GM18526 (cell line): ENCODE measurements around the gene SLC25A52.

Experiments
- POLR2A ChIP-seq: IDR thresholded peaks from 3 replicates; pipeline ENCODE4 v1.6.1; 2011; ENCODE audit not compliant: insufficient read length; ENCODE audit errors: extremely low read depth

The SLC25A52 gene

GRCh38 chr18:31746396-31746795 lies 14.3 kb downstream of the SLC25A52 start:
- TF ChIP-seq POLR2A, result no peak

GRCh38 chr18:31744321-31745067 lies 16.2 kb downstream of the SLC25A52 start:
- no peak for TF ChIP-seq POLR2A

GRCh38 chr18:31741097-31741735 lies 19.5 kb downstream of the SLC25A52 start:
- no peak for TF ChIP-seq POLR2A

GRCh38 chr18:31740180-31740579 lies 20.5 kb downstream of the SLC25A52 start:
- TF ChIP-seq POLR2A, result no peak

GRCh38 chr18:31739651-31740050 lies 21.0 kb downstream of the SLC25A52 start:
- no peak for TF ChIP-seq POLR2A

GRCh38 chr18:31738460-31739407 lies 21.9 kb downstream of the SLC25A52 start:
- TF ChIP-seq POLR2A, result no peak

GRCh38 chr18:31736630-31737029 lies 24.1 kb downstream of the SLC25A52 start:
- TF ChIP-seq POLR2A, result no peak

GRCh38 chr18:31731628-31732027 lies 29.1 kb downstream of the SLC25A52 start:
- TF ChIP-seq POLR2A, result no peak

- TF ChIP-seq POLR2A, result no peak
Measured at GRCh38 chr18:31723990-31724711, 36.5 kb downstream of the SLC25A52 start.

GRCh38 chr18:31723639-31723989 lies 37.1 kb downstream of the SLC25A52 start:
- no peak for TF ChIP-seq POLR2A

- TF ChIP-seq POLR2A, result no peak
Measured at GRCh38 chr18:31722369-31722957, 38.2 kb downstream of the SLC25A52 start.

- no peak for TF ChIP-seq POLR2A
Measured at GRCh38 chr18:31721601-31722000, 39.1 kb downstream of the SLC25A52 start.

- no peak for TF ChIP-seq POLR2A
Measured at GRCh38 chr18:31720867-31721266, 39.8 kb downstream of the SLC25A52 start.

GRCh38 chr18:31719363-31720006 lies 41.2 kb downstream of the SLC25A52 start:
- TF ChIP-seq POLR2A, result no peak
